ENCODE data around the gene ZEB2. TPM values are rescaled to one million over a fixed set of nuclear protein-coding genes. Genes with fewer than 3 reads are reported as not detected.

Gene ZEB2
- total RNA-seq, 2 experiments from 2014 or later, result 13.5 to 14.9 TPM

DNA sequence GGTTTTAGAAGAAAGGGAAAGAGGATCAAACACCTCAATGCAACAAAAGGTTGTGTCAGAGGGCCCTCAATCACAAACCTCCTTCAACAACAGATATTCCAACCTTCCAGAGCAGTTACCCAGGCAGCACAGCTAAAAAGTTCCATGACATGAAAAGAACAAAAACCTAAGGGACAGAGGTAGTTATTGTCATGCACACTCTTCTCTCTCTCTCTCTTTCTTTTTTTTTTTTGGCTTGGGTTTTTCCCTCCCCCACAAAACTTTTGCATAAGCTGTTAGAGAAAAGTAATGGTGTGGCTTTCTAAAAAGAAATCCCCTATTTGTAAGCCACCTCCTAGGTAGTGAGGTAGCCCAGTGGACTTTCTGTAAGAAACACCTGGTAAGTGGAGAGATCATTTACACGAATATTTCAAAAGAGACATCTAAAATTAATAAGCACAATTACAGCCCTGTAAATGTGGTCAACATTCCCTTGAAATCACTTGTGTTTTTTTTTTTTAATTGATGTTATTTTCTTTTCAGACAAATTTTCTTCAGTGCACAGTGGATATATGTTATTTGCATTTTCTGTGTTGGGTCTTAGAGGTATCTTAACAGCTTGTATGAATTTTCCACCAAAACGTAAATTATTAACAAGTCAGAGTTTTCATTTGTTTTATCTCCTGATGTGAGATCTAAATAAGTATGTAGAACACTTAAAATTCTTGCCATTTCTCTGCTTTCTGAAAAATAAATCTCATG, 48.4 kb downstream of the ZEB2 start:
- peak; percentile 14 for DNase-seq
- no peaks in the 10 kb centered on the region for H3K27me3 Mint-ChIP-seq
- CTCF ChIA-PET, result no interaction called here
- intact Hi-C loops (cut with micrococcal nuclease), result no loop called here
- peaks cover 32% of the 10 kb centered on the region for H3K4me1 Mint-ChIP-seq (ENCODE audit: low read depth)
- peak overlapping the region; percentile 69 for H3K27ac Mint-ChIP-seq
- H3K36me3 Mint-ChIP-seq (ENCODE audit: low read depth), result peaks cover 5% of the 10 kb centered on the region
- peak; percentile 79 for ATAC-seq
- H3K4me3 Mint-ChIP-seq, result no peak overlapping the region
- H3K9me3 Mint-ChIP-seq, result no peaks in the 10 kb centered on the region
- TF ChIP-seq, protein P1, sequence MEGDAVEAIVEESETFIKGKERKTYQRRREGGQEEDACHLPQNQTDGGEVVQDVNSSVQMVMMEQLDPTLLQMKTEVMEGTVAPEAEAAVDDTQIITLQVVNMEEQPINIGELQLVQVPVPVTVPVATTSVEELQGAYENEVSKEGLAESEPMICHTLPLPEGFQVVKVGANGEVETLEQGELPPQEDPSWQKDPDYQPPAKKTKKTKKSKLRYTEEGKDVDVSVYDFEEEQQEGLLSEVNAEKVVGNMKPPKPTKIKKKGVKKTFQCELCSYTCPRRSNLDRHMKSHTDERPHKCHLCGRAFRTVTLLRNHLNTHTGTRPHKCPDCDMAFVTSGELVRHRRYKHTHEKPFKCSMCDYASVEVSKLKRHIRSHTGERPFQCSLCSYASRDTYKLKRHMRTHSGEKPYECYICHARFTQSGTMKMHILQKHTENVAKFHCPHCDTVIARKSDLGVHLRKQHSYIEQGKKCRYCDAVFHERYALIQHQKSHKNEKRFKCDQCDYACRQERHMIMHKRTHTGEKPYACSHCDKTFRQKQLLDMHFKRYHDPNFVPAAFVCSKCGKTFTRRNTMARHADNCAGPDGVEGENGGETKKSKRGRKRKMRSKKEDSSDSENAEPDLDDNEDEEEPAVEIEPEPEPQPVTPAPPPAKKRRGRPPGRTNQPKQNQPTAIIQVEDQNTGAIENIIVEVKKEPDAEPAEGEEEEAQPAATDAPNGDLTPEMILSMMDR (IDR thresholded peaks at IDR 0.05), result no peak
- POLR2A ChIA-PET, result no interaction called here

DNA sequence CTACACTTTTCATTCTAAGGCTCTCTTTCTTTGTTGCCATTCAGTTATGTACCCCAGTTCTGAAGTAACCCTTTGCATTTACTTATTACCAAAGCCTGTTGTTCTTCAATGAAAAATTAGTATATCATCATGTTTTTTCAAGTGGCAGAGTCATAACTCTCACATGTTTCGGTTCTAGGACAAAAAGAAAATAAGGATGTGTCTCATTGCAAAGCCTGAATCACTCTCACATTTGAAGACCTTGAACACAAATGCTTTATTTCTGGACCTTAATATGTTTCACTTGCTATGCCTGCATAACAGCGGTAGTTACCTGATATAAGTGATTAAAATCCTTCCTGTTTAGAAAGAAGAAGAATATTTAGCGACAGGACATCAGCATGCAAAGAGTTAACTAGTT, 49.1 kb downstream of the ZEB2 start:
- intact Hi-C loops (cut with micrococcal nuclease), result no loop called here
- DNase-seq, result no peak
- peak; percentile 12 for ATAC-seq
- peaks cover 28% of the 10 kb centered on the region for H3K4me1 Mint-ChIP-seq (ENCODE audit: low read depth)
- ChIA-PET POLR2A (no interaction called here), CTCF (no interaction called here)
- H3K9me3 Mint-ChIP-seq, result no peaks in the 10 kb centered on the region
- H3K4me3 Mint-ChIP-seq, result no peak overlapping the region
- peaks cover 6% of the 10 kb centered on the region for H3K36me3 Mint-ChIP-seq (ENCODE audit: low read depth)
- peak overlapping the region; percentile 69 for H3K27ac Mint-ChIP-seq
- TF ChIP-seq, protein P1 (IDR thresholded peaks at IDR 0.05), result no peak
- H3K27me3 Mint-ChIP-seq, result no peaks in the 10 kb centered on the region

DNA sequence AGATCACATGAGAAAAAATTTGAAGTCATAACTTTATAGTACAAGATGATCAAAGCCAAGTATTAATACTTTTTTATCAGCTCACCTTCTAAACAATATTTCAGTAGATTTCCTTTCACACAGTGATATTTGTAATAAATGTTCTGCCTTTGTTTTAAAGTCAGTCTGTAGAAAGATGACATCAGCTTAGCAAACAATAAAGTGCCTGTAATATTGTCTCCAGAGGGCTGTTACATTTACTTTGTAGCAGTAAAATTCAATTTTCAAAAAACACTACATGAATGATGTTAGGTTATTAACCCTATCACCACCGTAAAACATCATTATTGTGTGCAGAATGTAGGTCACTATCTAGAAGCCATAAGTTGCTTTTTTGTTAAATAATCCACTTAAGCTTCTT, 49.6 kb downstream of the ZEB2 start:
- Mint-ChIP-seq H3K4me3 (no peak overlapping the region), H3K36me3 (ENCODE audit: low read depth) (peaks cover 6% of the 10 kb centered on the region), H3K27me3 (no peaks in the 10 kb centered on the region), H3K4me1 (ENCODE audit: low read depth) (peaks cover 28% of the 10 kb centered on the region), H3K27ac (no peak overlapping the region), H3K9me3 (no peaks in the 10 kb centered on the region)
- CTCF ChIA-PET, result no interaction called here
- TF ChIP-seq, protein P1 (IDR thresholded peaks at IDR 0.05), result no peak
- ATAC-seq (no peak), DNase-seq (no peak)
- intact Hi-C loops (cut with micrococcal nuclease), result no loop called here
- POLR2A ChIA-PET, result interaction anchor here (0.8 kb wide), 1 partner anchor 41 kb away, joined by 3 read pairs; no protein-coding TSS in a partner anchor

DNA sequence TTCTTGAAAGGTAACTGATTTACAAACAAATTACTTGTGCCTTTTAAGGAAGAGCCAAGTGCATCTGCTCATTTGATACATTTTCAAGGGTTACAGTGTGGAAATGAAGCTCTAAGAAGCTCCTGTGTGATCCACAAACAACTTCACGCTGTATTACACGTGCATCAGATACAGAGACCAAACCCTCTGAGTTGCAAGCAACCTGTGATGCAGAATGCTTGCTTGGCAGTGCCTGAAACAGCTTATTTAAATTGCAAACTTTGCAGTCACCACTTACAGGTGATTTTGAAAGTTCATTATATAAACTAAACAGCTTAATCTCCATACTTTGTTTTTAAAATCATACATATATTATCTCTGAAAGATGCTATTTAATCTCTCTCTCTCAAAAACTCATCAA, 50.1 kb downstream of the ZEB2 start:
- POLR2A ChIA-PET, result interaction anchor here (0.8 kb wide), 1 partner anchor 41 kb away, joined by 3 read pairs; no protein-coding TSS in a partner anchor
- no peak overlapping the region for H3K27ac Mint-ChIP-seq
- ATAC-seq, result no peak

More for the DNA sequence above, 50.1 kb downstream of the ZEB2 start:
- Mint-ChIP-seq H3K4me1 (ENCODE audit: low read depth) (peaks cover 25% of the 10 kb centered on the region), H3K36me3 (ENCODE audit: low read depth) (peaks cover 6% of the 10 kb centered on the region), H3K9me3 (no peaks in the 10 kb centered on the region), H3K4me3 (no peak overlapping the region), H3K27me3 (no peaks in the 10 kb centered on the region)
- DNase-seq, result no peak
- intact Hi-C loops (cut with micrococcal nuclease), result no loop called here
- CTCF ChIA-PET, result no interaction called here
- TF ChIP-seq, protein P1 (IDR thresholded peaks at IDR 0.05), result no peak

All from activated CD8-positive, alpha-beta T cell treated with anti-CD3 and anti-CD28 coated beads for 36 hours (primary cell).